ENCODE results near the gene ILF3.

- TF ChIP-seq POLR2AphosphoS5 (IDR thresholded peaks at IDR 0.05; ENCODE audit: low read length) = no peak
- TF ChIP-seq POLR2A (IDR thresholded peaks at IDR 0.05; ENCODE audit: low read depth, low read length) = no peak
- no peak for TF ChIP-seq TCF3 (IDR thresholded peaks at IDR 0.05; ENCODE audit: borderline replicate concordance, insufficient read depth, low read depth, low read length)
- TF ChIP-seq EZH2 (IDR thresholded peaks at IDR 0.05; ENCODE audit: borderline replicate concordance, control insufficient read depth, low read depth, low read length) = no peak
- TF ChIP-seq ESRRA (IDR thresholded peaks at IDR 0.05; ENCODE audit: low read length) = no peak
- no peak for TF ChIP-seq RAD51 (IDR thresholded peaks at IDR 0.05)
- no peak for TF ChIP-seq EED (IDR thresholded peaks at IDR 0.05; ENCODE audit: low read depth)
- TF ChIP-seq CTCF (IDR thresholded peaks at IDR 0.05 in 2 of 3, conservative IDR thresholded peaks at IDR 0.05 in 1 of 3; ENCODE audit: control insufficient read depth in 2 of 3, extremely low read depth in 1 of 3, insufficient read depth in 1 of 3, low read depth in 3 of 3, low read length in 3 of 3) = no peak
- no peak for TF ChIP-seq KDM1A (IDR thresholded peaks at IDR 0.05; ENCODE audit: borderline replicate concordance)
- no peak for TF ChIP-seq ZSCAN29 (IDR thresholded peaks at IDR 0.05)
- no peak for TF ChIP-seq ZBTB33 (IDR thresholded peaks at IDR 0.05)
- TF ChIP-seq MAX (IDR thresholded peaks at IDR 0.05; ENCODE audit: low read depth, low read length) = no peak
- TF ChIP-seq TCF7 (IDR thresholded peaks at IDR 0.05; ENCODE audit: borderline replicate concordance) = no peak
Measured at GRCh38 chr19:10636304-10636972, 17.7 kb upstream of the ILF3 start.
